HG03108 (cell line): ENCODE measurements around the gene NPVF.

Experiments used
- ATAC-seq: cut with Tn5 transposase; IDR thresholded peaks from one replicate; pipeline ENCODE4 v1.9.1; 2021; ENCODE audit warnings: moderate library complexity; ENCODE audit not compliant: unreplicated experiment

Gene NPVF

DNA sequence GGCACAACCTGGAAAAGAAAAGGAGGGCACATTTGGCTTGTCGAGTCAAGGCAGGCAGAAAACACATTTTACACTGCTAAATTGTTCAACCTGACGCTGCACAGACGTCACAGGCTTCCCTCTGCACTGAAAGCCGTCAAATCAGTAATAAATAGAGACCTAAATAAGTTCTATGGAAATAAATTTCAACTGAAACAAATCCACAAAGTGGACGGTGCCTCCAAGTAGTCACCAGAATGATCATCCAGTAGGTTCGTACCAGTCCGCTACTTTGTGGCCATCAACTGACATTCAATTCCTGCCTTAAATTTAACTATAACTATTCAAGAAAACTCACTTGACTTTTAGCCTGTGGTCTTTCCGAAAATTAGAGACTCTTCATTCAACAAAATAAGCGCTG lies 49.0 kb downstream of the NPVF start:
- ATAC-seq = no peak
